GM18867 (cell line): Measurements from ENCODE around the gene SOX3.

Experiments used
- ATAC-seq: cut with Tn5 transposase; IDR thresholded peaks from one replicate; pipeline ENCODE4 v1.9.1; 2021; ENCODE audit warnings: mild to moderate bottlenecking, moderate library complexity; ENCODE audit not compliant: unreplicated experiment

SOX3 gene

GRCh38 chrX:140500441-140500840 is 4.4 kb downstream of the SOX3 start:
- ATAC-seq: no peak

DNA sequence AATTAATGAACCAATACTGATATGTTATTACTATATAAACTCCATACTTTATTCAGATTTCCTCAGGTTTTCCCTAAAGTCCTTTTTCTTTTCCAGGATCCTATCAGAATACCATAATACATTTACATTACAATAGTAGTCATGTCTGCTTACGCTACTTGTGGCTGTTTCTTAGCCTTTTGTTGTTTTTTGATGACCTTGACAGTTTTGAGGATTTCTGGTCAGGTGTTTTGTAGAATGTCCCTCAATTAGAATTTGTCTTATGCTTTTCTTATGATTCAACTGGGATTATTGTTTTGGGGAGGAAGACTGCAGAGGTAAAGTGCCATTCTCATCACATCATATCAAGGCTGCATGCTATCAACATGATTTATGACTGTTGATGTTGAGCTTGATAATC is 9.1 kb downstream of the SOX3 start:
- no peak for ATAC-seq

DNA sequence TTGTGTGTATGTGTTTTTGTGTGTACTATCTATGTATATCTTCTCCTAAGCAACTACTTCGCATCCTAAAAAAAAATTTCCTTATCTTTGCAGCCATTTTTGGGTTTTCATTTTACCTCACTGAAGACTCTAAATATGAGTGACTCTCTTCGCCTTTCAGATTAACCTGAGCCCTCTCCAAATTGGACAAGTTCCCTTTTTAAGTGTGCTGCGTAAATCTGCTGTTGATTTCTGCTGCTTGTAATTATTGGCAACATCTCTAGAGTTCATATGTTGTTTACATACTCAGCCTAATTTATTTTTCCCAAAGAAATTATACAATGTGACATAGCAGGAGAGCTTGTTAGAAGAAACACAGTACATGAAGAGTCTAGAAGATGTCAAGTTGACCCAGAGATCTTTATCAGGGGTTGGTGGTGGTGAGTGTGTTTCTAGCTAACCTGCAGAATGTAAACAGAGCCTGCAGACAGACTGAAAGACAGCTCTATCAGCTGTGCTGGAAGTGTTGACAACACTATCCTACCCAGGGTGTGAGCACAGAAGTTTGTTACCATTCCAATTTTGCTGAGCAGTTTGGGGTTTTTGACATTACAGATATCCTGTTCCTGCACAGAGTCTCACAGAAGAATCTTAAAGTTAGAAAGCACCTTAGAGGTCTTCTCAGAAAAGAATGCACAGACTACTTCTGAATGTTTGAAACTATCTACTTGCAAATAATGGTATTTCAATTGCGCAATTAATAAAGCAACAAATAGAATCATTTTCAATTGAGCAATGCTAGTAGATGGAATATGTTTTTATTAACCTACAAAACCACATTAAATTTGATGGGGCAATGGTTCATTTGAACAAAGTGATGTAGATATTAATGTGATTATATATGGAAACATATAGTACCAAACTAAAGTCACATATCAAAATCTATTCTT is 12.5 kb downstream of the SOX3 start:
- ATAC-seq: no peak

DNA sequence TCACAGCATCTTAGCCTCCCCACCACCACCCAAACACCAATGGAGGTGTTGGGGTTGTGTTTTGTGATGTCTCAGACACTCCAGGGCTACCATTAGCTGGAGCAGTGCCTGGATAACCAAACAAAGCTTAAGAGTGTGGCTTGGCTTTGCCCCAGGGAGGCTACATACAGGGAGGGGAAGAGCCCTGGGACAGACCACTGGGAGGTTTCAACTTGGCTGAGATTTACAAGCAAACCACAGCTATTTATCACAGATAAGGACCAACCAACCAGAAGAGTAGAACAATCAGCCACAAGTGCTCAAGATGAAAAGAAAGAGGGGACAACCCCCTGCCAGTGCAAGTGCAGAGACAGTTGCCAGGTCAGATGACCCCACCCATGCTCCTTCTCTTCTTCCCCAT is 24.1 kb downstream of the SOX3 start:
- ATAC-seq: no peak

- no peak for ATAC-seq
Measured at GRCh38 chrX:140477987-140478386, 26.9 kb downstream of the SOX3 start.

DNA sequence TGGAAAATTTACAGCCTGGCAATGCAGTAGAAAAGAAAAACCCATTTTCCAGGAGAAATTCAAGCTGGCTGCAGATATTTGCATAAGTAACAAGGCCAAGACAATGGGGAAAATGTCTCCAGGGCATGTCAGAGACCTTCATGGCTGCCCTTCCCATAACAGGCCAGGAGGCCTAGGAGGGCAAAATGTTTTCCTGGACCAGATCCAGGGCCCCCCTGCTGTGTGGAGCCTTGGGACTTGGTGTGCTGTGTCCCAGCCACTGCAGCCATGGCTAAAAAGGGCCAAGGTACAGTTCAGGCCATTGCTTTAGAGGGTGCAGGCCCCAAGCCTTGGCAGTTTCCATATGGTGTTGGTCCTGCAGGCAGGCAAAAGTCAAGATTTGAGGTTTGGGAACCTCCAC is 29.8 kb downstream of the SOX3 start:
- no peak for ATAC-seq

DNA sequence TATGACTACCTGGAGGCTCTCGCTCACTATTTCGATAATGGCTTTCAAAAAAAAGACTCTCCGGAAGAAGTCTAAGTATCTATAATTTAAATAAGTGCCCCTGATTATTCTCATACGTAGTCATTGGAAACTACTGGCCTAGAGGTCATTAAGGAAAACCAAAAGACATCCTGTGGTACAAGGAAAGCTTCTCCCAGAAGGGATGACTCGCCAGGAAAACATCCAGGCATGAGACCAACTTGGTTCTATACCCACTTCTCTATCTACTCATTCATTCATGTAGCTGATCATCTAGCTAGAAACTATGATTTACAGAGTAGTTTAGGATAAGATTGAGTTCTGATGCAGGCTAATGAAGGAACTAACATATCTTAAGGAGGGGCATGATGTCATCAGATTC is 37.7 kb downstream of the SOX3 start:
- no peak for ATAC-seq
